Measurements from ENCODE around the gene ACKR2. TPM values are rescaled to one million over a fixed set of nuclear protein-coding genes. Genes with fewer than 3 reads are reported as not detected.

Gene ACKR2
- total and polyA plus RNA-seq, 2 donors (not counting 3 experiments of a cell fraction or from before 2014, with no cell fraction given), result 0.01 TPM; not detected in 1

GRCh38 chr3:42786631-42787030, 22.6 kb upstream of the ACKR2 start:
- dilution Hi-C loops (cut with MboI; ENCODE audit: extremely low pct_ligation_motif_present, low sequenced_read_pairs) (no loop called here), intact Hi-C loops (cut with micrococcal nuclease) (no loop called here)
- Histone ChIP-seq H3K27me3 (ENCODE audit: control insufficient read depth in 2 of 2, insufficient read depth in 2 of 2, low read length in 2 of 2) (no peaks in the 10 kb centered on the region), H3K36me3 (ENCODE audit: control insufficient read depth in 2 of 2, extremely low read depth in 1 of 2, insufficient read depth in 2 of 2, low read length in 2 of 2) (peaks cover 0 to 13% of the 10 kb centered on the region in 2 experiments), H3K79me2 (ENCODE audit: control insufficient read depth, insufficient read depth, low read length) (peaks cover 9% of the 10 kb centered on the region), H3K27ac (ENCODE audit: insufficient read depth, low read depth, low read length) (no peak overlapping the region), H4K20me1 (replicated peaks; ENCODE audit: control insufficient read depth, extremely low read depth, insufficient read depth, low read length) (peaks cover 4% of the 10 kb centered on the region), H3K4me2 (ENCODE audit: insufficient read depth, low read length) (no peak overlapping the region), H3K4me3 (replicated peaks in 1 of 3; ENCODE audit: insufficient read depth in 1 of 3, low read depth in 1 of 3, low read length in 3 of 3) (no peak overlapping the region), H3K9ac (replicated peaks; ENCODE audit: extremely low read depth, insufficient read depth, low read length) (no peak overlapping the region), H3K9me3 (replicated peaks; ENCODE audit: control insufficient read depth, insufficient read depth, low read length) (no peaks in the 10 kb centered on the region), H3K4me1 (ENCODE audit: control insufficient read depth, extremely low read depth, insufficient read depth, low read length) (no peaks in the 10 kb centered on the region), H3K9me1 (replicated peaks; ENCODE audit: control insufficient read depth, extremely low read depth, insufficient read depth, low read length) (no peaks in the 10 kb centered on the region), H2AFZ (ENCODE audit: low read depth, low read length) (no peak overlapping the region)
- BruUV-seq (replicated peaks), result no TSS peak
- FAIRE-seq, result no peak
- CTCF ChIA-PET, result interaction anchor here (3.7 kb wide), 1 partner anchor 53 kb away, joined by 13 read pairs; no protein-coding TSS in a partner anchor
- TF ChIP-seq GATA2 (IDR thresholded peaks at IDR 0.05; ENCODE audit: insufficient read depth, insufficient read length, low read depth, low read length), result no peak
- no peak for TF ChIP-seq POLR2AphosphoS5 (IDR thresholded peaks at IDR 0.05; ENCODE audit: insufficient read depth, low read depth, low read length)
- TF ChIP-seq MAX (IDR thresholded peaks at IDR 0.05; ENCODE audit: insufficient read depth, insufficient read length), result no peak
- no peak for TF ChIP-seq EZH2 (IDR thresholded peaks at IDR 0.05; ENCODE audit: borderline replicate concordance, low read depth, low read length, severe bottlenecking)
- TF ChIP-seq JUN (IDR thresholded peaks at IDR 0.05; ENCODE audit: borderline replicate concordance, insufficient read depth, insufficient read length, low read depth), result no peak
- no peak for TF ChIP-seq POLR2A (IDR thresholded peaks at IDR 0.05; ENCODE audit: low read depth, low read length)
- TF ChIP-seq MYC (IDR thresholded peaks at IDR 0.05; ENCODE audit: low read depth, low read length), result no peak
- no peak for TF ChIP-seq CTCF (IDR thresholded peaks at IDR 0.05; ENCODE audit: extremely low read depth in 1 of 2, insufficient read depth in 1 of 2, low read depth in 1 of 2, low read length in 2 of 2)
- TF ChIP-seq FOS (IDR thresholded peaks at IDR 0.05; ENCODE audit: borderline replicate concordance, insufficient read depth, low read length), result no peak
- POLR2A ChIA-PET, result no interaction called here
- no peak for DNase-seq (ENCODE audit: low read depth, low spot score)

All from endothelial cell of umbilical vein (primary cell).